HG02973 (cell line): ENCODE data around the gene TRIP13.
"Not testable (repeated sequence)": the region's sequence is repeated elsewhere in the genome, so short reads cannot be mapped to it uniquely, and the experiment has no call there.

Experiments
- ATAC-seq: cut with Tn5 transposase; IDR thresholded peaks from one replicate; pipeline ENCODE4 v1.9.1; 2021; ENCODE audit warnings: moderate library complexity; ENCODE audit not compliant: unreplicated experiment

TRIP13 gene

GRCh38 chr5:889075-889710 is 3.5 kb upstream of the TRIP13 start:
- no peak for ATAC-seq

DNA sequence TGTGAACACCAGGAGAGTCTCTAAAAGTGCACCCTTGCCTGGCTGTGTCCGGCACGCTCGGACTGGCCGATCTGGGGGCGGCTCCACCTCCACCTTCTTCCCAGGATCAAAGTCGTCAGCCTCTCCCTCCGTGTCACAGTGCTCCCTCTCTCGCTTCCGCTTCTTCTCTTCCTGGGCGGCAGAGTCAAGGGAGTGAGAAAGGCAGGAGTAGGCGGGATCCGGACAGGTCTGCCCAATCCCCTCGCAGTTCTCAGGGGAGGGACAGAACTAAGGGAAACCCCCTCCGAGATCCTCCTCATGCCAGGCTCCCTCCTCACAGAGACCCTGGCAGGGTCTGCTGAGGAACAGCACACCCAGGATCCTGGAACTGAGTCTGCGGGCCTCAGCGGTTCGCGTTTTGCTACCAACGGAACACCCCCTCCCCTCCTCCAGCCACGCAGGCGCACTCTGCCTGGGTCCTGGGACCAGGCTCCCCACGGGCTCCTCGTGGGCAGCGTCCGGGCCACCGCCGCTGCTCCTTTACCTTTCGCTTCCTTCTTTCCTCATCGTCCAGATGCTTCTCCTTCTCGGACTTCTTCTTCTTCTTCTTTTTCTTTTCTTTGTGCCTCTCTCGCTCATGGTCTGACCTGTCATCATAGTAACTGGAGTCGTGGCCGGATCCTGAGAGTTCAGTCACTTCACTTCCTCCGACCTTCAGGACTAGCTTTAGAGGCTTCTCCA is 1.4 kb upstream of the TRIP13 start:
- no peak for ATAC-seq

DNA sequence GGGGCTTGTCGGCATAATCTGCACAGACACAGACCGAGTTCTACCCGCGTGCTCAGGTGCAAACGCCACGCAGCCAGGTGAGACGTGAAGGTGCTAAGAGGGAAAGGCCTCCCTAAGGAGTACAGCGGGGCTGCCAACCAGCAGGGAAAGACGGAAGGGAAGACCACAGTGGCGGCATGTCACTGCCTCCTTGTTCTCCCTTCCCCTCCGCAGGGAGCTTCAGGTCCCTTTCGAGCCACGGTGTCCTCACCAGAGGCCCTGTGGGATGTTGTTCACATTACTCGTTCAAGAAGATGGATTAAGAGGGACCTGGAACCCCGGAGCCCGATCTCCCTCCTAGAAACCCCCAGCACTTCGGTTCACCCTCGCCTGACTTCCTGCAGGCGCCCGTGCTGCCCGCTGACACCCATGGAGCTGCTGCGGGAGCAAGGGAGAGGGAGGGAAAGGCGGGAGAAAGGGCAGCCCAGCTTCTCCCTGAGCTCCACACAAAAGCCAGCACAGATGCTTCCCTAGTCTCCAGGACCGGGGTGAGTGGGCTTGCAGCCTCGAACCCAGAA is 769 bp upstream of the TRIP13 start:
- ATAC-seq, result peak; percentile 8

- peak; percentile 12 for ATAC-seq
Measured at GRCh38 chr5:893137-893506, 438 bp downstream of the TRIP13 start.

DNA sequence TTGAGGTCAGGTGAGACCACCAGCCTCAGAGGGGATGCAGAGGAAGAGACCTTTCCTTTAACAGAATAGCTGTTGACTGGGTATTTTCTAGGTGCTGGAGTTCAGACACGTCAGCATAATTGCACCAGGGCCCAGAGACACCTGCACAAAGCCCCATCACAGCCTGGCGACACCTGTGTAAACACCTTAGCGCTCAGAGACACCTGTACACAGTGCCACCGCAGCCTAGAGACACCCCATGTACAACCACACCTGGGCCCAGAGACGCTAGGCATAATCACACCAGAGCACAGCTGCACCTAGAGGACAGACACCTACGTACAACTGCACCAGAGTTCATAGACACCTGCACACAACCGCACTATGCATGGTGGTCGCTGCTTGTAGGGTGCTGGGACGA is 1.0 kb downstream of the TRIP13 start:
- ATAC-seq, result no peak

- ATAC-seq, result no peak
Measured at GRCh38 chr5:900781-901180, 8.1 kb downstream of the TRIP13 start.

- no peak for ATAC-seq
Measured at GRCh38 chr5:902129-902916, 9.6 kb downstream of the TRIP13 start.

DNA sequence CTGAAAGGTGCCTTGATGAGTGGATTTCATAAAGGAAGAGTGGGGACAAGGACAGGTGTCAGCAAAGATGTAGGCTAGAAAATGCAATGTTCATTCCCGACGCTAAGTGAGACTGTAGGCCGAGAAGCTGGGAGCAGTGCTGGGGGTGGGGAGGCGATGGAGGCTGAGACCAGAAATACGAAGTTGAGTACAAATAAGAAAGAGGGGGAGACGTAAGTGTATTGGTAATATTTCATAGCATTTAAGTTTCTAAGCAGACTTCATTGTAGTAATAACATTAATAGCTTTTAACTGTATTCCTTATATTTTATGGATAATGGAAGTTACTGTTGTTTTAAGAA is 11.0 kb downstream of the TRIP13 start:
- no peak for ATAC-seq

DNA sequence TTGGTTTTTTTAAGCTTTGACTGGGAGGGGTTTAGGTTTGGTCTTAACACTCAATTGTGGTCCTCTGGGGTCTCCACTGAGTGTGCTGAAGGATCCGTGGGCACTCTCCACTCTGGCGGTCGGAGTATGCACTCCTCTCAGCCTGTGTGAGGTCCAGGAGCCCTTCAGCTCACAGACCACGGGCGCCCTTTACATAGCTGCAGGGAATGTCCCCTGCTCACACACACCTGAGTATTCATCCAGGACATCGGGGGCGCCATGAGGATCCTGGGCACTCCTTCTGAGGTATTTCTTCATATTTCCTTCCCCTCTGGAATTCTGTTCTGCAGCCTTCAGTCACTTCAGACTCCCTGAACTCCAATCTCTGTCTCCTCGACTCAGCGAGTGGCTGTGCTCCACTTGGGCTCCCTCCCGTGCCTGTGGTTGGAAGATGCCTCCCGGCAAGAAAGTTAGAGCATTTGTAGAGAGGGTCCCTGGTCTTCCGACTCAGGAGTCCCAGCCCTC is 12.5 kb downstream of the TRIP13 start:
- ATAC-seq, result no peak

- ATAC-seq, result no peak
Measured at GRCh38 chr5:907366-907910, 14.8 kb downstream of the TRIP13 start.

DNA sequence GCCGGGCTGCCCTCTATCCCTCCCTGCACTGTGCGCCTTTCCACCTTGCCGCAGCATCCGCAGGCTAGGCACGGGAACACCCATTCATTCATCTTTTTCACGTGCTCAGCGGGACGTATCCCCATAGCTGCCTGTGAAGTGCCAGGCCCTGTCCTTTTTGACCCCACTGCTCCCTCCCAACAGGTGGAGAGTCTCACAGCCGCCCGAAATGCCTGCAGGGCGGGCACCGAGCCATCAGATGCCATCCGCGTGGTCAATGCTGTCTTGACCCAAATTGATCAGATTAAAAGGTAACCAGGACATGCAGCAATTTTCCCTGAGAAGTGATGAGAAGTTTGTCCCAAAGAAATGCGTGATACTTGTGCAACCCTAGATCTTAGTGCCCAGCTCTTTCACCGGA is 15.5 kb downstream of the TRIP13 start:
- ATAC-seq, result no peak

- ATAC-seq, result no peak
Measured at GRCh38 chr5:909086-909485, 16.4 kb downstream of the TRIP13 start.

- ATAC-seq, result no peak
Measured at GRCh38 chr5:909994-910768, 17.5 kb downstream of the TRIP13 start.

- no peak for ATAC-seq
Measured at GRCh38 chr5:910769-911160, 18.1 kb downstream of the TRIP13 start.

- ATAC-seq, result no peak
Measured at GRCh38 chr5:911601-912000, 18.9 kb downstream of the TRIP13 start.

DNA sequence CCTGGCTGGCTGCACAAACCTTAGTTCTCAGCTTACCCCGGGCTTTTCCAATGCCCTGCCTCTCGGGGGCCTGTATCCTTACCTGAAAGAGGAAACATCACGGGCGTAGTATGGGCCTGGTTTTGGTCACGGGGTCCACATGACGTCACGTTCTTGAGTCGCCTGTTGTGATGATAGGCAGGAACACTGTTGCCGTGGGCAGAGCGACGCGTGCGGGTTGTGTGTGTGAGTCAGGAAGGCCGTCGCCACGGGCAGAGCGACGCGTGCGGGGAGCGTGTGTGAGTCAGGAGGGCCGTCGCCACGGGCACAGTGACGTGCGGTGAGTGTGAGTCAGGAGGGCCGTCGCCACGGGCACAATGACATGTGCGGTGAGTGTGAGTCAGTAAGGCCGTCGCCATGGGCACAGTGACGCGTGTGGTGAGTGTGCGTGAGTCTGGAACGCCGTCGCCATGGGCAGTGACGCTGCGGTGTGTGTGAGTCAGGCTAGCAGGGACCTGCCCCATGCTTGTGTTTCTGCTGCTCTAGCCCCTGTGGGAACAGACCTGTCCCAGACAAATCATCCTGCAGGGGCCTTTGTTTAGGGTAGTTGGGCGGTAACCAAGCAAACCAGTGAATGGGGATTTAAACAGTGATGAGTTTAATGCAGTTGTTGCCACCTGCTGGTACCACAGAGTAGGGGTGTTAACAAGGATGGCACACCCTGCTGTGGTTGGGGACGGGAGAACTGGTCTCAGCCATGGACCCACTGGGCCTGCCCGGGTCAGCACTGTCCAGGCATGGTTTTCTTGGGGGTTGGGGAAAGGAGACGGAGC is 19.8 kb downstream of the TRIP13 start:
- no peak for ATAC-seq

GRCh38 chr5:914174-914573 is 21.5 kb downstream of the TRIP13 start:
- no peak for ATAC-seq

DNA sequence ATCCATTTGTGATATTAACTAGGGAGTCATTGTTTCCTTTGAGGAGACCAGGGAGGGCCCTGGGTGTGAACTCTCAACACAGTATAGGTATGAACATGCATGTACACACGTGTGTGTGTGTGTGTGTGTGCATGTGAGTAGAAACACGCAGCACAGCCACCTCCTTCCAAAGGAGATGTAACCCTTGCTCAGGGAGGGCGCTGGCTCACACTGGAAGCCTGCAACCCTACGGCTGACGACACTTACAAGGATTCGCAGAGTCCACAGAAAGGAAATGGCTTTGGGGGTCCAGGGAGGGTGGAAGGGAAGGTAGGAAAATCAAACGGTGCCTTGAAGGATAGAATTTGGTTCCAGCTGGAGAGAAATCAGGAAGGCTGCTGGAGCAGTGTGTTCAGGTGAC is 21.9 kb downstream of the TRIP13 start:
- no peak for ATAC-seq

DNA sequence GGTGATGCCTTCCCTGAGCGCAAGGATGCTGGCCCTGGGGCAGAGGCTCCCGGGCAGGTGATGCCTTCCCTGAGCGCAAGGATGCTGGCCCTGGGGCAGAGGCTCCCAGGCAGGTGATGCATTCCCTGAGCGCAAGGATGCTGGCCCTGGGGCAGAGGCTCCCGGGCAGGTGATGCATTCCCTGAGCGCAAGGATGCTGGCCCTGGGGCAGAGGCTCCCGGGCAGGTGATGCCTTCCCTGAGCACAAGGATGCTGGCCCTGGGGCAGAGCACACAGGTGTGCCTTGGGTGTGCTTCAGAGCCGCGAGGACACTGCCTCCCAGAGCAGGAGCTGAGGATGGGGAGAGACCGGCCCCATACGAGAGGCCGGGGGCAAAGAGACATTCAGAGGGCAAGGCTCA is 22.7 kb downstream of the TRIP13 start:
- ATAC-seq, result not testable (repeated sequence)

GRCh38 chr5:915946-916345 is 23.3 kb downstream of the TRIP13 start:
- no peak for ATAC-seq
